GM23248 (cell line): ENCODE measurements around the gene FGD2. TPM values are rescaled to one million over a fixed set of nuclear protein-coding genes. Genes with fewer than 3 reads are reported as not detected.

Experiments
- DNase-seq: peaks from one replicate; pipeline ENCODE4 v3.0.0-alpha.2; 2015
- H2AFZ ChIP-seq: fragments of 200-600 bp; sonication (generic); 2 replicates; pipeline ENCODE4 v1.6.1; 2016; ENCODE audit warnings: antibody characterized with exemption
- H3F3A ChIP-seq: fragments of 200-600 bp; sonication (generic); 2 replicates; pipeline ENCODE4 v1.6.1; 2016; ENCODE audit warnings: mild to moderate bottlenecking, antibody characterized with exemption, mixed run types; ENCODE audit not compliant: insufficient read depth
- H3K27ac ChIP-seq: fragments of 200-600 bp; sonication (generic); 2 replicates; pipeline ENCODE4 v1.5.1; 2016; ENCODE audit warnings: mild to moderate bottlenecking
- H3K27me3 ChIP-seq: fragments of 200-600 bp; sonication (generic); replicated peaks from 2 replicates; pipeline ENCODE4 v1.6.1; 2016; ENCODE audit warnings: mild to moderate bottlenecking; ENCODE audit not compliant: insufficient read depth
- H3K36me3 ChIP-seq: fragments of 200-600 bp; sonication (generic); 2 replicates; pipeline ENCODE4 v1.6.1; 2016; ENCODE audit warnings: low read depth, mild to moderate bottlenecking
- H3K4me1 ChIP-seq: fragments of 200-600 bp; sonication (generic); 2 replicates; pipeline ENCODE4 v1.6.1; 2016; ENCODE audit warnings: mild to moderate bottlenecking; ENCODE audit not compliant: insufficient read depth
- H3K4me2 ChIP-seq: fragments of 200-600 bp; sonication (generic); one replicate; pipeline ENCODE4 v1.6.1; 2016; ENCODE audit warnings: mild to moderate bottlenecking; ENCODE audit not compliant: unreplicated experiment
- H3K4me3 ChIP-seq: fragments of 200-600 bp; sonication (generic); 2 replicates; pipeline ENCODE4 v1.5.1; 2016; ENCODE audit warnings: mild to moderate bottlenecking
- H3K79me2 ChIP-seq: fragments of 200-600 bp; sonication (generic); 2 replicates; pipeline ENCODE4 v1.6.1; 2016; ENCODE audit warnings: mild to moderate bottlenecking; ENCODE audit not compliant: insufficient read depth
- H3K9ac ChIP-seq: fragments of 200-600 bp; sonication (generic); 2 replicates; pipeline ENCODE4 v1.6.1; 2016; ENCODE audit warnings: mild to moderate bottlenecking
- H3K9me2 ChIP-seq: fragments of 200-600 bp; sonication (generic); 2 replicates; pipeline ENCODE4 v1.6.1; 2016; ENCODE audit warnings: mixed run types, mild to moderate bottlenecking, moderate library complexity; ENCODE audit not compliant: insufficient read depth
- H3K9me3 ChIP-seq: fragments of 200-600 bp; sonication (generic); one replicate; pipeline ENCODE4 v1.6.1; 2017; ENCODE audit warnings: low read depth
- H4K20me1 ChIP-seq: fragments of 200-600 bp; sonication (generic); 2 replicates; pipeline ENCODE4 v1.6.0; 2016; ENCODE audit not compliant: insufficient read depth
- EZH2 ChIP-seq: fragments of 200-600 bp; sonication (generic); IDR thresholded peaks from 2 replicates; pipeline ENCODE4 v1.6.1; 2018; ENCODE audit warnings: antibody characterized with exemption, mild to moderate bottlenecking; ENCODE audit not compliant: insufficient read depth, poor library complexity, severe bottlenecking
- EZH2phosphoT487 ChIP-seq: fragments of 200-600 bp; sonication (generic); IDR thresholded peaks from 2 replicates; pipeline ENCODE4 v1.6.1; 2018; ENCODE audit warnings: antibody characterized with exemption, moderate library complexity, mild to moderate bottlenecking, low read depth; ENCODE audit not compliant: insufficient read depth
- WGBS, 2 experiments: methylation state at CpG; one replicate each; pipeline ENCODE4 v1.1.6; 2015 to 2017; ENCODE audit warnings: low lambda C conversion rate in 2 of 2, low coverage in 1 of 2; ENCODE audit errors: missing lambda C conversion rate in 2 of 2; 5-methylcytosine and 5-hydroxymethylcytosine counted together
- in situ Hi-C: fragments of 300-500 bp; cut with MboI; formaldehyde crosslinking; loops from 2 replicates; pipeline ENCODE4 v1.15.0; 2020
- polyA plus RNA-seq: library from polyadenylated mRNA; unstranded; fragments of >200 nt; fragmentation: Nextera tagmentation; extraction: Ambion mirVana; gene quantifications from 2 replicates; pipeline ENCODE4 v1.2.1, GENCODE V29; 2016
- total RNA-seq: library from RNA; depleted of rRNA; stranded (reverse); fragments of >200 nt; shearing (Covaris generic); gene quantifications from 2 replicates; pipeline ENCODE4 v1.2.3, GENCODE V29; 2014

Gene FGD2
- total and polyA plus RNA-seq, 2 experiments from 2014 or later = not detected

DNA sequence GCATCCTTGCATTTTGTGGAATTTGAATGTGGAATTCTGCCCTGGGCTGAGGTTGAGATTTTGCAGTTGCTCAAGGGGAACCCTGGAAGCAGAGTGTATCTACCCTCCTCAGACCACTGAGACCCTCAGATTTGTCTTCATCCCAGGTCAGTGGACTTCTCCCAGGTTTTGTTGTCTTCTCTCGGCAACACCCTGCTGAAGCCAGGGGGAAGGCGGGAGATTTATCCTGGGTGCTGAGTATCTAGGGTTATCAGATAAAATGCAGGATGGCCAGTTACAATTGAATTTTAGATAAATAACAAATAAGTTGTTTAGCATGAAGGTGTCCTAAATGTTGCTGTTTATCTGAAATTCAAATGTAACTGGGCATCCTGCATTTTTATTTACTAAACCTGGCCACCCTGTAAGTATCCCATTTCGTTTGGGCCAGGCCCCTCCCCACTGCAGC lies 43.0 kb downstream of the FGD2 start:
- Histone ChIP-seq H3K27ac (no peak overlapping the region), H3K4me2 (no peak overlapping the region), H3K4me3 (no peak overlapping the region), H3K79me2 (no peaks in the 10 kb centered on the region), H3K9me3 (no peaks in the 10 kb centered on the region), H4K20me1 (no peaks in the 10 kb centered on the region), H3K36me3 (no peaks in the 10 kb centered on the region), H3F3A (peaks cover 4% of the 10 kb centered on the region; the same call in 1 of the 2 replicates), H3K9me2 (no peaks in the 10 kb centered on the region), H2AFZ (no peak overlapping the region; the same call in 1 of the 2 replicates), H3K27me3 (no peaks in the 10 kb centered on the region), H3K9ac (no peak overlapping the region), H3K4me1 (peaks cover 5% of the 10 kb centered on the region; the same call in 1 of the 2 replicates)
- TF ChIP-seq EZH2 (no peak), EZH2phosphoT487 (no peak)
- no peak for DNase-seq
- in situ Hi-C loops = no loop called here
- WGBS, 2 experiments = 22 to 24% methylated on average over 3 of the region's 3 CpGs

DNA sequence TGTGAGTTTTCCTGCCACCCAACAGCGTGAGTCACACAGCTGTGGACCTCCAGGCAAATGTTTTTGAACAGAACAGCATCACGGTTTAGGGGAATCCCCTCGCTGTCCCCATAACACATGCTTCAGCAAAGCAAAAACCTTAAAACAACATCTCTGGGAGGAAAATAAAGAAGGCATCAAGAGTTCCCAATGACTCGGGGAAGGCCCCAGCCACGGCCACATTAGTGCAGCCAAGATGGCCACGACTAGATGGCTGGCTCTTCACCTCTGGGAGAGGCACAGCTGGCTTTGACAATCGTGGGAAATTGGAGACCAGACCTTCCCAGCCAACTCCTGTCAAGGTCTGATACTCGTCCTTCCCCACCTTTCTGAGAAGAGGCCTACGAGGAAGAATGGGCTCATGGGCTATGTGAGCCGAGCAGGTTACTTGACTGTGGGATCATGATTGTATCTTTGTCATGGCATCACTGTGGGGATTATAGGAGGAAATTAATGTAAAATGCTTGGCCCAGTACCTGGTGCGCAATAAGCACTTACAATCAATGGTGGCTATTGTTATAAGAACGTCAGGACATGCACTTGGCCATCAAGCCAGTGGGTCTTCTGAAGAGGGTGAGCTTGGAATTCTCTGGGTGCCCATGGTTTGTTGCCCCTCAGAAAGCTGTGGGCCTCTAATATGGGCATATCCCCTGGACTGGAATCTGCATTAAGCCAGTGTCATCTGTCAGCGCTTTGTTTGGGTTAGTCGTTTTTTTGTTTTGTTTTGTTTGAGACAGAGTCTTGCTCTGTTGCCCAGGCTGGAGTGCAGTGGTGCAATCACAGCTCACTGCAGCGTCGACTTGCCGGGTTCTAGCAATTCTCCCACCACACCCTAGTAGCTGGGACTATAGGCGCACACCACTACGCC lies 43.6 kb downstream of the FGD2 start:
- peak overlapping the region; percentile 8 for H3K4me2 ChIP-seq

DNA sequence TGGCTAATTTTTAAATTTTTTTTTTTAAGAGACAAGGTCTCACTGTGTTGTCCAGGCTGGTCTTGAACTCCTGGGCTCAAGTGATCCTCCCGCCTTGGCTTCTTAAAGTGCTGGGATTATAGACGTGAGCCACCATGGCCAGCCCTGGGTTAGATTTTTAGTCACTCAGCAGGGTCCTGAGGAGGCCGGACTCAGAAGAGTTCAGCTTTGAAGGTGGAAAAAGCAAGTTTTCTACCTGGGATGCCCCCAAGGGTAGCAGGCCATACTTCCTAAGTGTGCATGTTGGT lies 44.2 kb downstream of the FGD2 start:
- 94 to 100% methylated on average over 3 of the region's 3 CpGs for WGBS, 2 experiments
- no peaks in the 10 kb centered on the region for H3K9me2 ChIP-seq
- peaks cover 4% of the 10 kb centered on the region; the same call in 1 of the 2 replicates for H3F3A ChIP-seq
- peaks cover 5% of the 10 kb centered on the region; the same call in 1 of the 2 replicates for H3K4me1 ChIP-seq
- in situ Hi-C loops = loop anchor here (10.0 kb wide), 1 partner anchor 125 kb away; the partner anchor contains the start of gene PIM1
- H3K4me2 ChIP-seq = no peak overlapping the region
- H3K27ac ChIP-seq = no peak overlapping the region
- no peak overlapping the region for H2AFZ ChIP-seq
- no peaks in the 10 kb centered on the region for H3K9me3 ChIP-seq
- H3K36me3 ChIP-seq = no peaks in the 10 kb centered on the region
- H3K79me2 ChIP-seq = no peaks in the 10 kb centered on the region
- H3K4me3 ChIP-seq = no peak overlapping the region
- H3K9ac ChIP-seq = no peak overlapping the region
- H4K20me1 ChIP-seq = no peaks in the 10 kb centered on the region
- H3K27me3 ChIP-seq = no peaks in the 10 kb centered on the region
- TF ChIP-seq EZH2phosphoT487 (no peak), EZH2 (no peak)
- no peak for DNase-seq

More for the DNA sequence above, 43.6 kb downstream of the FGD2 start:
- no peak overlapping the region for H3K27ac ChIP-seq
- peak; percentile 84 for DNase-seq
- no peak overlapping the region for H3K9ac ChIP-seq
- H3K27me3 ChIP-seq = no peaks in the 10 kb centered on the region
- no peaks in the 10 kb centered on the region for H3K9me3 ChIP-seq
- peak overlapping the region; percentile 26; the same call in 1 of the 2 replicates for H2AFZ ChIP-seq
- 51% methylated on average over 19 of the region's 19 CpGs for WGBS, 2 experiments
- H3K36me3 ChIP-seq = no peaks in the 10 kb centered on the region
- H3K4me3 ChIP-seq = no peak overlapping the region
- H3K79me2 ChIP-seq = no peaks in the 10 kb centered on the region
- H3K4me1 ChIP-seq = peaks cover 5% of the 10 kb centered on the region; the same call in 1 of the 2 replicates
- TF ChIP-seq EZH2 (no peak), EZH2phosphoT487 (no peak)
- no peaks in the 10 kb centered on the region for H4K20me1 ChIP-seq
- peaks cover 4% of the 10 kb centered on the region; the same call in 1 of the 2 replicates for H3F3A ChIP-seq
- no peaks in the 10 kb centered on the region for H3K9me2 ChIP-seq
- in situ Hi-C loops = no loop called here

DNA sequence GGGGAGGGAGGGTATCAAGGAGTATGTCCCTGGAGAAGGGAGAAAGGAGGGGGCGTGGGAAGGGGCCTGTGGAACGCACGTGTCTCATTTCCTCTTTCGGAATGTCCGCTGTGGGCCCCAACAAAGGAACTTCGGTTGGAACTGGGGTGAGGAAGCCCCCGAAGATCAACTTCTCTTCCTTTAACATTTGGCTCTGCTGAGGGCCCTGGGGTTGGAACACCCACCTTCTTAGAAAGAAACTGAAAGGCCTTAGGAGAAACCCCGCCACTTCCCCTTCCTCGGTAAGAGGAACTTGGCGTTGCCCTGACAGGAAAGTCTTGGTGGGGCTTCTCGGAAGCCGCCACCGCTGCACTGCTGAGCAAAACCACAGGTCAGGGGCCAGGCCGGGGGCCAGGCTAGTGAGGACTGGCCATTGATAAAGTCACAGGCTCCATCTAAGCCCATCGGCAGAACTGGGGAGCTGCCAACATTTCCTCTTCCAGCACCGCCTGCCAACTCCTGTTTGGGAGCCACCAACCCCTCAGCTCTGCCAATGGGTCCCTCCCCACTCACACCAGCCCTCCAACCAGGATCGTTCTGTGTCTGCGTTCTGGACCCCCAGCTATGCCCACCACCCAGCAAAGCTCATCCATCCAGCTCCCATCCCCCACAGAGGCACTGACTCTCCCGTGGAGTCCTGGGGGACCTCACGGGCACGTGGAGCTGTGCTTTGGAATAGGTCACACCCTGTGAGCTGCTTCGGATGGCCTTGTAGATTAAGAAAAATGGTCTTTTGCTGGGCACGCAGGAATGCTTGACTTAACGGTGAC lies 44.8 kb downstream of the FGD2 start:
- H3K9me3 ChIP-seq = no peaks in the 10 kb centered on the region
- H3K4me2 ChIP-seq = no peak overlapping the region
- H3K9me2 ChIP-seq = no peaks in the 10 kb centered on the region
- TF ChIP-seq EZH2 (no peak), EZH2phosphoT487 (no peak)
- 77% methylated on average over 22 to 24 of the region's 24 CpGs for WGBS, 2 experiments
- no peaks in the 10 kb centered on the region for H3K27me3 ChIP-seq
- no peak for DNase-seq
- H2AFZ ChIP-seq = no peak overlapping the region
- no peak overlapping the region for H3K27ac ChIP-seq
- no peaks in the 10 kb centered on the region for H3K36me3 ChIP-seq
- H3K4me1 ChIP-seq = peaks cover 5% of the 10 kb centered on the region; the same call in 1 of the 2 replicates
- no peaks in the 10 kb centered on the region for H4K20me1 ChIP-seq
- no peak overlapping the region for H3K9ac ChIP-seq
- H3K79me2 ChIP-seq = no peaks in the 10 kb centered on the region
- no peak overlapping the region for H3K4me3 ChIP-seq
- peaks cover 4% of the 10 kb centered on the region; the same call in 1 of the 2 replicates for H3F3A ChIP-seq
- in situ Hi-C loops = loop anchor here (10.0 kb wide), 1 partner anchor 125 kb away; the partner anchor contains the start of gene PIM1
